HG03045 (cell line): ENCODE measurements around the gene ANTXRL.
"Not testable (repeated sequence)": the region's sequence is repeated elsewhere in the genome, so short reads cannot be mapped to it uniquely, and the experiment has no call there.

Experiments
- ATAC-seq: cut with Tn5 transposase; IDR thresholded peaks from one replicate; pipeline ENCODE4 v1.9.1; 2021; ENCODE audit warnings: mild to moderate bottlenecking, moderate library complexity; ENCODE audit not compliant: unreplicated experiment

ANTXRL gene

DNA sequence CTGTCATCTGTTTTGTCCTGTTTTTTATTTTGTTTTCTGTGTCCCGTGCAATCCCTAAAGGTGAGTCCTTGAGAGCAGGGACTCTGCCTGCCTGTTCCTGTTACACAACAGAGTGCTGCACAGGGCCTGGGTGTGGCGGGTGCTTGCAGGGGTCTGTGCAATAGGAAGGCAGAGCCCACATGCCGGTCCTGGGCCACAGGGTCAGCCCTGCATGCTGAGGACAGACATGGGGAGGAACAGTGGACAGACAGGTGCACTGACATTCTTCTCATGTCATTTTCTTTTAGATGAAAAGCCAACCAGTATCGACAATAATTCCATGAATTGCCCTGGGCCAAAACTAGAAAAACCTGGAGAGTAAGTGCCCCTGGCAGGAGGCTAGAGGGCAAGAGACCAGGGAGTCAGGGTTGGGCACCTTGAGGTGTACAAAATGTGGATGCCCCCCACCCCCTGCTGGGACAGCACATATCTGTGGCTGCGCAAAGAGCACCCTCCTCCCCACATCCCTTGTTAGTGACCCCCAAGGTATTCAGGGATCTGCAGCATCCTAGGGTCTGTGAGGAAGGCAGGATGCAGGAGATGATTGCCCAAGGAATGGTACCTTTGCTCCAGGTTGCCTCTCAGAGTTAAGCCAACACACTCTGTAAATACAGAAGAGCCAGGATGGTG, 19.9 kb downstream of the ANTXRL start:
- no peak for ATAC-seq

DNA sequence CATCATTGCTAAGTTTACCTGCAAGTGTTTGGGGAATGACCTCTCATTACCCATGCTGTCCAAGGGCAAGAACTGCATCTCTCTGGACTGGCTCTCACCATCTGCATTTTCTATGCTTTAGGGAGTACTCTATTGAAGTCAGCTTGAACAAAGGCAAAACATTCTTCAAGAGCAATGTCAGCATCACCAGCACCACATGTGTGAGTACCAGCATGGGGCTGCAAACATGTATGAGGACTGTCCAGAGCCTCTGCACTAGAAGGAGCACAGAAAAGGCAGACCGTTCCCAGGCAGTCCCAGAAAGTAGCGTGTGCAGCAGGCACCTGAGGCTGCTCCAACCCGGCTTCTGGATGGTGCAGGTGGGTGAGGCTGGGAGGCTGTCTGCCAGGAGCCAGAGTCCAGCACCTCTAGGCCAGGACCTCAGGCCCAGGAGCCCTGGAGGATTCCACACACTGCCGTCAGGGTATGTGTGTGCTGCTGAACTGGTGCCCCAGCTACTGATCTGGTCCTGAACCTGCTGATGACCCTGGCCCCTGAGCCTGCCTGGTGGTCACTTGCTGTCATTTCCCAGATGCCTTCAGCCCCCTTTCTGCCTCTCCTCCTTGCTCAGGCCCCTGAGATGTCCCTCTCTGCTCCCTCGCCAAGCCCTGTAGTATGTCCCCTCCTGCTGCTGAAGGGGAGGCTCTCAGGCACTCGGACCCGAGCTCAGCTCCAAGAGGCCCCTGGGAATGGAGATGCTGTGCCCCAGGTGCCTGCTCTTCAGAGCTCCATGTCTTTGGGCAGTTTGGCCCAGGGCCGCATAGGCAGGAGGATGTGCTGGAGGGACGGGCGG, 20.7 kb downstream of the ANTXRL start:
- no peak for ATAC-seq

DNA sequence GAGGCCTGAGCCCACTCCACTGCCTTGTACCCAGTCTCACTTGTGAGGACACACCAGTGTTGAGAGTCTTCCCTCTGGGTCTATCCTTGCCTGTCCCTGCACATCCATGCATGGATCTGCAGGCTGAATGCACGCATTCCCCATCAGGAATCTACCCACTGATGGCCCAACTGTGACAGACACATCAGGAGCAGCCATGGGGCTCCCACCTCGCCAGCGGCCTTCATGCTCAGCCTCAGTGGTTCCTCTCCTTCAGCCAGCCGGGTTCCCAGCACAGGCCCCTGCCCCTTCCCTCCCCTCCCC, 21.3 kb downstream of the ANTXRL start:
- no peak for ATAC-seq

DNA sequence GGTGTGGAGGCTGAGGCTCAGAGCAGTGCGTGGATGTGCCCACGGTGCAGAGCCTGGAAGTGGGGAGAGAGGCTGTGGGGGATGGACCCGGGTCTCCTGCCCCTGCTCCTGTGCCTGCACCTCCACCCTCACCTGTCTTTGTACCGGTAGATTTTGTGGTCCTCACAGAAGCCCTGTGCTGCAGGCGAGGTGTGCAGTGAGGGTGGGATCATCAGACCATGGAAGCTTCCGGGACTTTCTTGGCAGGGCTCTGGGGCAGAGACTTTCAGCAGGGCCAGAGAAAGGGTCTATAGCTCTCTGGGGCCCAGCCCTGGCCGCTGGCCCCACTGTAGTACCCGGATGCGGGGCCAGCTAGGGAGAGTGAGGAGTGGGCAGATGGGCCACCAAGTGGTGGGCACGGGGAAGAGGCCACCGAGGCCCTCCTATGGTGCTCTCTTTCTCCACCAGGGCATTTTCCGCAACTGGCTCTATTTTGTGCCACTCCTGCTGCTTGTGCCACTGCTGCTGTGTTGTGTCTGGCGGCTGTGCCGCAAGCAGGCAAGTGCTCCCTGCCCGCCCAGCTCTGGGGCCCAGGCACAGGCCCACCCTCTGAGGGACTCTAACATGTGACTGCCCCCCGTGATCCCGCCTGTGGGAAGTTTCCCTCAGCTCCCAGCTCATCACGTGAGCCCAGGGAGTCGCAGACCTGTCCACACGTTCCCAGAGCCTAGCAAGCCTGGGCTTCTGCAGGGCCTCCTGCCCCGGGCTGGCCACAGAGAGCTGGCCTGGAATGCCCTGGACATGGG, 22.1 kb downstream of the ANTXRL start:
- no peak for ATAC-seq

DNA sequence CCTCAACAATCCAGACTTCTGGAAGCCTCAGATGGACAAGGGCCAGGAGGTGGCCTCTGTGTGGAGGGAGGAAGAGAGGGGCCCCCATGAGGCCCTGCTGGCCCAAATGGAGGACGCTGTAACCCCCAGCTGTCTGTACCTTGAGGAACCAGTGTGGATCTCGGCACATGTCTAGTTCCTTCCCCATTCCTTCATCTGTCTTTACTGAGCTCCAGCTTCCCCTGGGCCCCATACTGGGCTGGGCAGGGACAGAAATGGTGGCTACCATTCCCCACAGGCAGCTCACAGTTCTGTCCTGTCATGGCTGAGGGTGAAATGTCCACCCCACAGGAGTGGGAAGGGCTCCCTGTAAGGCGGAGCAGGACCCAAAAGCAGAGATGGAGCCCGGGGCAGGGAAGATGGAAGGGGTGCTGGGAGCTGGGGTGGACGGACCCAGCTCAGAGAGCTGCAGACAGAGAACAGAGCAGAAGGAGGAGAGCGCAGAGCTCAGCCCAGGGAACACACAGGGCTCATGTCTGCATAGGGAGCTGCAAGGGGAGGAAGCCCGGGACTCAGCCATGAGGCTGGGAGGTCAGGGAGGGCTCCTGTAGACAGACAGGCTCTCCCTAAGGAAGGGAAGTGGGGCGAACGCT, 22.8 kb downstream of the ANTXRL start:
- no peak for ATAC-seq

DNA sequence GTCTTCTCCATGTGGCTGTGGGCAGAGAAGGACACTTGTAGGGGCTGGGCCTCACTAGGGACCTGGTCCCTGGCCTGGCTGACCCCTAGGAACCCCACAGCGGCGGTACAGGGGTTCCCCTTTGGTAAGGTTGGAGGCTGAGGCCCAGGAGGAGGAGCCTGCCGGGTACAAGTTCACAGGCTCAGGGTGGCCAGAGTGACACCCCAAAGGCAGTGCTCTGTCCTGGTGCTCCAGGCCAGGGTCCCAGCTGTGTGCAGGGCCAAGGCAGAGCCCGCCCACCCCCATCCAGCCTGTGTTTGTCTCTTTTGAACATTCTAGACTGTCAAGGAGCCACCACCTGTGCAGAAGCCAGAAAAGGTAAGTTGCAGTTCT, 23.3 kb downstream of the ANTXRL start:
- no peak for ATAC-seq

DNA sequence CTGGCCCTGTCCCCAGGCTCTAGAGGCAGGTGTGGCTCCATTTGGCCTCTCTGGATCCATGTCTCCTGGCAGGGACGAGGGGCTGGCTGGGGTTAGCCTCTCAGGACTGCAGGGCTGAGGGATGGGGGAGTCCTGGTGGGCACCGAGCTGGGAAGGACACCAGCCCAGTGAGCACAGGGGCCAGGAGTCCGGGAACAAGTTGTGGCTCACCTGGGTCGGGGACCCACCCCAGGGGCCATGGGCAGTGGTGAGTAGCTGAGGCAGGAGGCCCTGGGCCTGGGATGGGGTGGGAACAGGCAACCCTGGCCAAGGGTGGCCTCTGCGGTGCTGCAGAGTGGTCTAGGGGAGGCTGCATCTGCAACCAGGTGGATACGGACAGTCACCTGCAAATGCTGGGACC, 24.1 kb downstream of the ANTXRL start:
- no peak for ATAC-seq

DNA sequence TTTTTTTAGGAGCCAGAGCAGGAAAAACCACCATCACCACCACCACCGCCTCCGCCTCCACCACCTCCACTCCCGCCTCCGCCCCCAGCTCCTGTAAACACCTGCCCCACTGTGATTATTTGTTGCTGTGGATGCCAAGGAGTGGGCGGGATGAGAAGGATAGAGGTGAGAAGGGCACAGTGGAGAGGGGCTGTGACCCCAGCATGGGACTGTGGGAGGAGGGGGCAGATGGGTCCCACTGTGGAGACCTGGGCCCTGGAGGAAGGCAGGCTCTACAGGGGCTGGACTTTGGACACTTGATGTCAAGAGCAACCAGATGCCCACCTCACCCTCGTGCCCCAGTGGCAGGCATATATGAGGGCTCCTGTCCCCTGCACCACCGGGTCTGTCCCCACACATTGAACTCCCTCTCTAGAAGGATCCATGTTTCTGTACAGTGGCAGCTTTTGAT, 24.7 kb downstream of the ANTXRL start:
- ATAC-seq = no peak

DNA sequence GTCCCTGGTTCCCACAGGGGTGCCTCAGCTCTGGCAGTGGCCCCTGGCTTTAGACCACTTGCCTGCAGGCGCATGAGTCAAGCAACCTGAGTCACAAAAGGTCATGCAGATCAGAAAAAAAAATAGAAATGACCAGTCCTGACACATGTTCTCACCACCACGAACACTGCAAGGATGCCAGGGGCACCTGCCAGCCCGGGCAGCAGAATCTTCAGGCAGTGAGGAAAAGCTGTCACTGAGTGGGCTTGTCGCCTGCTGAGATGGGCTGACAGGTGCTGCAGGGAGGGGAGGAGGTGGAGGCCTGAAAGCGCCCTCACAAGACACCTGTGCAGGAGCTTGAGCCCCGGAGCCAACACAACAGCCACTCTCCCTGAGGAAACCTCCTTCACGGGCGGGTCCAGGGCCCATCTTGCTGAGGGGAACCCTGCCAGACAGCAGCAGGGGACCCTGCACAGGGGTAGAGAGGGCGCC, 25.2 kb downstream of the ANTXRL start:
- not testable (repeated sequence) for ATAC-seq

DNA sequence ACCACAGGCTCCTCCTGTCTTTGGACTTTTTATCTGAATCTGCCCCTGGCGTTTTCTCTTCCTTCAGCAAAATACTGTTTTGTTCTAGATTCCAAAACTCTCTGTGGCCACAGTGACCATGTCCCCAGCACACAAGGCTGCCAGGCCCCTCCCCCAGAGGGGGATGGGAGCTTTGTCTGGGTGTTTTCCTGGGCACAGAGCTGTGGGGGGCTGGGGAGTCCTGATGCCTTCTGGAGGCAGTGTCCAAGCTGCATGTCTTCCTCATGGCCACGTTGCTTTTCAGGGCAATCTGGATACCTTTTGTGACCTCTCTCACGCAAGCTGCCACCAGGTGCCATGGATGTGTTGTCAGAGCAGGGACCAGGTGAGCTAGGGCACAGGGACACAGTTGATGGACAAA, 26.2 kb downstream of the ANTXRL start:
- ATAC-seq = no peak

DNA sequence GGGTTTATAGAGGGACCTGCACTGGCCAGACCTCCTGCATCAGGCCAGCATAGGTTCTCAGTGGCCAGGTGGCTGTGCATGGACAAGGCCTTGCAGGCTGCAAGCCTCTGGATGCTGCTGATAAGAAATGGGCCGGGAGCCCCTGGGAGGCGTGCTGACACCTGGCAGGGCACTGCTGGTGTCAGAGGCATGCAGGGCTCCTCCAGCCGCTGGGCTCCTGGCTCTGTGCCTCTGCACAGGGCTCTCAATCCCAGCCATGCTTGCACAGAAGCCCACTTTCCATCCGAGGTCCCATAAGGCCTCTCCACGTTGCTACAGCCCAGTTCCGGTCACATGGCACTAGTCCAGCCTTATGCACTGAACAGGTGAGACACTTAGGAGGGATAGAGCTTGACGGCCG, 27.3 kb downstream of the ANTXRL start:
- ATAC-seq = no peak

DNA sequence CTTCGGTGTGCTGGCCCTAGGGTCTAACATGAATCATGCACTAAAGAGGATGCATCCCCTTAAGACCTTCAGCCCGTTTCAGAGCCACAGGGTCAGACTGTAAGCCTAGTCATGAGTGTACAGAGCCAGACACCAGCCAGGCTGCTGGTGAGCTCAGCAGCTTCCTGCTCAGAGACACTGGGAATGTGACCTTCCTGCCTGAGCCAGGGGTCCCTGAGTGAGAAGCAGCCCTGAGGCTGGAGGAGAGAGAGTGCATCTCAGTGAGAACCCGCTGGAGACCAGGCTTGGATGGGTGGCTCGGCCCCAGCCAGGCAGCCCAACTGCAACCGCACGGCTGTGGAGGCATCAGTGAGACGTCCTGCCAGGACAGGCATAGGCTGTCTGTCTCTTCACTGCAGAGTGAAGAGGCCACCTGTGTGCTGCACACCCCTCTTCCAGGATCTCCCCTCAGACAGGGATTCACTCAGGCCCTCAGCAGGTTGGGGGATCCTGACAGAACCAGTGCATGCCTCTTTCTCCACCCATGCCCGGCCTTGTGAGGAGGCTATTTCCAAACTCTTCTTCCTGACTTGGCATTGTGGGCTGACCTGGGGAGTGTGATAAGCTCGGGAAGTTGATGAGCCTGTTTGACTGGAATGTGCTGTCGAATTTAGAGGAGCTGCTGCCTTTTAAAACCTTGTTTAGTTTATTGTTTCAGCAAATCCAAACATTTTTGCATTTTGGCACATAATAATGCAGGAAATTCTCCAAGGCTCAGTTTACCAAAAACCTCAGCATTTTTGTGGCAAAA, 28.5 kb downstream of the ANTXRL start:
- not testable (repeated sequence) for ATAC-seq

DNA sequence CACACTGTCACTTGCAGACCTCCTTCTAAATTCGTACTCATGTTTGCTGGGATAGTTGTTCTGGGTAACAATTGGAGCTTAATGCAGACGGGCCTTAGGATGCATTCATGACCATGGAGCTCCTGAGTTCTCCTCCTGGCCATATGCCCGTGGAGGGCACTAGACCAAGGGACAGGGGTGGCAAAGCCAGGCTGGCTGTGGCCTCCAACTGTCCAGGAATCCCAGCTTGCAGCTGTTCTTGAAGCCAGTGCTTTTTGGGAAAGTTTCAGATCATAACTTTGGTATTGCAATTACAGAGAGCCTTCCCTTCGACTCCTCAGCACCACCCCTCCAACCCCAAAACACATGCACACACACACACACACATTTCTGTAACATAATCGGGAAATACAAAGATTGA, 30.6 kb downstream of the ANTXRL start:
- ATAC-seq = no peak

DNA sequence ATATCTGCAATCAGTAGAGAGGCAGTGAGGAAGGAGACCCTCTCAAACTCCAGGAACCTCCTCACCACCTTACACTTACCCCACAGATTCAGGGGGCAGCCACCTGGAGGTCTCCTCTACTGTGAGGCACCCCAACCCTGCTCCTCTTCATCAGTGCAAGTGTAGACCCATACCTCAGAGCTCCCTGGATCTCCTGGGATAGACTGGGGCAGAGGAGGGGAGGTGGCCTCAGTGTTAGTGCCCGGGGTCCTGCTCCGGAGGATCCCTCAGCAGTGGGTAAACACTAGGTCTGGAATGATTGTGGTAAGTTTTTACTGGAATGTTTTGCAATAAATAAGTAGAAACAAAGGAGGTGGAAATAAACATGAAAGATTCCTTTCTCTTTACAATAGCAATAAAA, 31.1 kb downstream of the ANTXRL start:
- ATAC-seq = no peak

DNA sequence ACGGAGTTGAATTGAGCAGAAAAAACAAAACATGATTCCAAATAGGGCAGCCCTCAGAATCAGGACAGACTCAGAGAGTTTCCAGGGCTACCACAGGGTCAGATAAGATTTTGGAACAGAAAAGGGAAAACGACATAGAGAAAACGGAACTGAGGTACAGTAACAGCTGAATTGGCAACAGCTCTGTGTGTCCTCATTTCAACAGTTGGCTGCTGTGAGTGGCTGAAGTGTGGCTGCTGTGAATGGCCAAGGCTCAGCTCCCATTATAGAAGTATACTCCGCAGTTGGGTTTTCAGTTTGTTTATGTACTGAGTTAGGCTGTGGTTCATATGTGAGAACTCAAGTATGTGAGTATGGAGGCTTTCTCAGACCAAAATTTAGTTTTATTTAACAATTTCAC, 32.0 kb downstream of the ANTXRL start:
- ATAC-seq = no peak

DNA sequence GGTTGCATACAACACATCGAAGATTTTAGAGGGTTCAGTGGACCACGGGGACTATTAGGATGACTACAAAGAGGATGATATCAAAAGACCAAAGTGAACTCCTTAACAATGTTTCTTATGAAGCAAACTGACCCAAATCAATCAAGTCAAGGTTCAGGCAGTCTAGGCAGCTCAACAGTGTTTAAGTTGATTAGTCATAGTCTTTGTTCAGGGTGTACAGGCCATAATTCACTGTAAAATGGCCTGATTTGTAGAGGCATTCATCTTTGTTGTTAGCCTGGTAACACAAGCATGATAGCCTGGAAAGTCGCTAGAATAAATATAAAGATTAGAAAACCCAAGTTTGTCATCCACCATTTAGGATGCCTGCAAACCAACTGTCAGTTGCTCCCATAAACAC, 32.6 kb downstream of the ANTXRL start:
- ATAC-seq = no peak

DNA sequence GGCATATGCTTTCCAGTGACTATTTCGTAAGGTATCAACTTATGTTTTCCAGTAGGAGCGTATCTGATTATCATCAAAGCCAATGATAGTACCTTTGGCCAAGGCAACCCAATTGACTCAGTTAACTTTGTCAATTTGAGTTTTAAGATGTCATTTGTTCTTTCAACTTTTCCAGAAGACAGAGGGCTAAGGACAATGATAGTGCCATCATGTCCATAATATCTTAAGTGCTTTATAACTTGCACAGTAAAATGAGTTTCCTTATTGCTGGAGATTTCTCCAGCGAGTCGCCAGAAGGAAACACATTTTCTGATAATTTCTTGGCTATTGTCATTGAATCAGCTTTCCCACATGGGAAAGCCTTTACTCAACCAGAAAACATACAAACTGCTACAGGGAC, 35.0 kb downstream of the ANTXRL start:
- ATAC-seq = no peak

DNA sequence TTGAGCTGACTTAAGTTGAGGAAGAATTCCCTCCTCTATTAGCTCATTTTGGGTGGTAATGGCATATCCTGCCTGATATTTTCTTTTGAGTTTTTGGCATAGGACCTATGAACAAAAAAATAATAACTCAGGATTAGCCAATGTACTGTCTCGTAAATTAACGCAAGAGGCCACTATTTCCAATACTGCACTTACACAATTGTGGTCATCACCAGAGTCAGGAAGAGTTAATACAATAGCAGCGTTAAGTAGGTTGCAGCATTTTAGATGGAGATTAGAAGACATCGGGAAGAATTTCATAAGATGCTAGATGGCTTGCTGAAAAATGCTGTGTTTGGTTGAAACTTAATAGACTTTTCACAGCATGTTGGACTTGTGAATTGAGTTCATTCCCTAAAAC, 36.4 kb downstream of the ANTXRL start:
- no peak for ATAC-seq

DNA sequence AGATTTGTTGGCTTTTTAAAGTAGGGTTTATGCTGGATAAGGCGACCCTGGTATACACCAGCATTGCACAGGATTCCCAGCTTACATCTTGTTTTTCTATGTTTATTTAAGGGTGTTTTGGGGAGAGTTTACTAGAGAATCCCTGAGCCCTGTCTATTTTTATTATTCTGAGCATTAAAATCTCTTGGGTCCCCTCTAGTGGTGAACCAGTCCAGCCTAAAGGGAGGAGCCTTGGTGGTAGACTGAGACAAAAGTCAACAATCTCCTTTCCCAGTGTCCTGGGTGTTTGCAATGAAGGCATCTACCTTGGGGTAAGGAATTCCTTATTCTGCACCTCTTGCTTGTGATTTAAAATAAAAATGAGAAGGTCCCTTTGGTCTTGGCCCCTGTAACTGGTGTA, 38.2 kb downstream of the ANTXRL start:
- ATAC-seq = no peak

DNA sequence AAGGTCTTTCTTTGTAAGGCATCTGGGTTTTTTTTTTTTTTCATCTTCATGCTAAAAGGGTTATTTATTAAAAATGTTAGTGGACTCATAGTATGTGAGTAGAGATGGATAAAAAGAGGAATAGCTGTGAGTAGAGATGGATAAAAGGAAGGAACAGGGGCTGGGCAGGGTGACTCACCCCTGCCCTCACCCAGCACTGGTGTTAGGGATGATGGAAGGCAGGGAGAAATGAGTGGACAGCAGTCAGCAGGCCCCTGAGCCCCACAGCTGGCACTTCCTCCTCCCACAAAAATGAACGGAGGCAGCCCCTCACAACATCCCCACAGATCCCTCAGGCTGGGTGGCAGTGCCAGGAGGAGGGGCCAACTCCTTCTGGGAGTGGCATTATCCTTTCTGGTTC, 39.3 kb downstream of the ANTXRL start:
- no peak for ATAC-seq

DNA sequence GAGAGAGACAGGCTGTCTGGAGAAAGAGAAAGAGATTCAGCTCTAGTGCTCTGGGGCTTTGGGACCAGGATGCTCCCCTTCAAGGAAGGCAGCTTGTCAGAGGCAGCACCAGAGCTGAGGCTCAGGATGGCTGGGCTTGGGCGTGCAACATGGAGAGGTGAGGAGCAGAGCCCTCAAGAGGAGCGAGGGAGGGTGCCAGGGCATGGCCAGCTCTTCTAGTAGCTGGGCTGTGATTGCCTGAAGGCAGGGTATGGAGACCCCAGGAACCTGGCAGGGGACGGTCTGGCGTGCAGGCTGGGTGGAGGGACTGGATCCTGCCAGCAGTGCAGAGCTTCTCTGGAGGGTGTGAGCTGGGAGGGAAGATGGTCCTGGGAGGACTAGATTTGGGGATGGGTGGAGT, 40.2 kb downstream of the ANTXRL start:
- ATAC-seq = no peak
